KMS-11 (cell line): ENCODE results near the gene ALKBH5.

Experiments
- H2AFZ ChIP-seq: fragments of 200-600 bp; sonication (generic); 2 replicates; pipeline ENCODE4 v1.6.1; 2016; ENCODE audit warnings: antibody characterized with exemption, mixed run types, low read depth
- H3K27ac ChIP-seq: fragments of 200-600 bp; sonication (generic); 2 replicates; pipeline ENCODE4 v1.6.1; 2016; ENCODE audit warnings: mild to moderate bottlenecking, mixed run types
- H3K27me3 ChIP-seq: fragments of 200-600 bp; sonication (generic); 2 replicates; pipeline ENCODE4 v1.6.1; 2017; ENCODE audit warnings: mild to moderate bottlenecking, low read depth, mixed run types, moderate library complexity; ENCODE audit not compliant: insufficient read depth
- H3K36me3 ChIP-seq: fragments of 200-600 bp; sonication (generic); 2 replicates; pipeline ENCODE4 v1.6.1; 2017; ENCODE audit warnings: mild to moderate bottlenecking, mixed run types; ENCODE audit not compliant: insufficient read depth
- H3K4me1 ChIP-seq: fragments of 200-600 bp; sonication (generic); 2 replicates; pipeline ENCODE4 v1.6.1; 2016; ENCODE audit warnings: mild to moderate bottlenecking, low read depth, mixed run types; ENCODE audit not compliant: poor library complexity, severe bottlenecking
- H3K4me2 ChIP-seq: fragments of 200-600 bp; sonication (generic); 2 replicates; pipeline ENCODE4 v1.7.0; 2016; ENCODE audit warnings: mild to moderate bottlenecking, mixed run types
- H3K4me3 ChIP-seq: fragments of 200-600 bp; sonication (generic); IDR thresholded peaks from 2 replicates; pipeline ENCODE4 v1.6.1; 2017; ENCODE audit warnings: low read depth, low read length, mixed read lengths; ENCODE audit not compliant: insufficient read depth
- H3K79me2 ChIP-seq: fragments of 200-600 bp; sonication (generic); 2 replicates; pipeline ENCODE4 v1.6.1; 2016; ENCODE audit warnings: low read depth, mixed run types; ENCODE audit not compliant: insufficient read depth
- H3K9ac ChIP-seq: fragments of 200-600 bp; sonication (generic); 2 replicates; pipeline ENCODE4 v1.6.1; 2016; ENCODE audit warnings: mild to moderate bottlenecking, mixed run types
- H4K20me1 ChIP-seq: fragments of 200-600 bp; sonication (generic); 2 replicates; pipeline ENCODE4 v1.6.1; 2016; ENCODE audit warnings: mild to moderate bottlenecking, mixed run types; ENCODE audit not compliant: insufficient read depth
- CTCF ChIP-seq: fragments of 200-600 bp; sonication (generic); conservative IDR thresholded peaks from 2 replicates; pipeline ENCODE4 v1.6.1; 2017; ENCODE audit warnings: low read depth, mild to moderate bottlenecking, antibody characterized with exemption, low read length, moderate library complexity, mixed read lengths

The ALKBH5 gene

GRCh38 chr17:18145811-18146210 is 37.8 kb upstream of the ALKBH5 start:
- Histone ChIP-seq H3K4me2 (no peak overlapping the region), H3K36me3 (no peaks in the 10 kb centered on the region), H3K4me3 (no peak overlapping the region), H3K27ac (no peak overlapping the region), H3K4me1 (no peaks in the 10 kb centered on the region), H2AFZ (no peak overlapping the region), H3K79me2 (no peaks in the 10 kb centered on the region), H3K27me3 (no peaks in the 10 kb centered on the region), H3K9ac (no peak overlapping the region), H4K20me1 (no peaks in the 10 kb centered on the region)
- TF ChIP-seq CTCF, result no peak

GRCh38 chr17:18146259-18146658 is 37.4 kb upstream of the ALKBH5 start:
- TF ChIP-seq CTCF, result no peak
- Histone ChIP-seq H2AFZ (no peak overlapping the region), H4K20me1 (no peaks in the 10 kb centered on the region), H3K79me2 (no peaks in the 10 kb centered on the region), H3K9ac (no peak overlapping the region), H3K36me3 (no peaks in the 10 kb centered on the region), H3K27ac (no peak overlapping the region), H3K4me1 (no peaks in the 10 kb centered on the region), H3K27me3 (no peaks in the 10 kb centered on the region), H3K4me2 (no peak overlapping the region), H3K4me3 (no peak overlapping the region)

GRCh38 chr17:18146980-18147379 is 36.6 kb upstream of the ALKBH5 start:
- no peak overlapping the region for H3K27ac ChIP-seq

DNA sequence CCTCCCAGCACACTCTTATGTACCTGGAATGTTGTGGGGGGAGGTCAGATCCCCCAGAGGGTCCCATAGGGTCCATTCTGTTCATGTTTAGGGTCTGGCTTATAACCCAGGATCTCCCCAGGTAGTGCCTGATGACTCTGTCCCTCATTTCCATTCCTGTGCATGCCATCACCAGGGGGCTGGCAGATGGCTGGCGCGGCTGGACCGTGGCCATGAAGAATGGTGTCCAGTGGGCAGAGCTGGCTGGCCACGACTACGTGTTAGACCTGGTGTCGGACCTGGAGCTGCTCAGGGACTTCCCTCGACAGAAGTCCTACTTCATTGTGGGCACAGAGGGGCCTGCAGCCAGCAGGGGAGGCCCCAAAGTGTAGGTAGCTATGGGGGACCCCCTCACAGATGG is 35.0 kb upstream of the ALKBH5 start:
- Histone ChIP-seq H3K4me1 (peaks cover 4% of the 10 kb centered on the region), H4K20me1 (no peaks in the 10 kb centered on the region), H3K4me2 (no peak overlapping the region), H3K4me3 (no peak overlapping the region), H3K27me3 (no peaks in the 10 kb centered on the region), H2AFZ (no peak overlapping the region), H3K27ac (no peak overlapping the region), H3K36me3 (no peaks in the 10 kb centered on the region), H3K79me2 (no peaks in the 10 kb centered on the region), H3K9ac (no peak overlapping the region)
- TF ChIP-seq CTCF, result no peak

More at GRCh38 chr17:18146980-18147379, 36.6 kb upstream of the ALKBH5 start:
- no peaks in the 10 kb centered on the region for H3K79me2 ChIP-seq
- H3K4me2 ChIP-seq, result no peak overlapping the region
- no peak overlapping the region for H2AFZ ChIP-seq
- no peaks in the 10 kb centered on the region for H3K4me1 ChIP-seq
- no peaks in the 10 kb centered on the region for H3K36me3 ChIP-seq
- H4K20me1 ChIP-seq, result no peaks in the 10 kb centered on the region
- H3K9ac ChIP-seq, result no peak overlapping the region
- no peaks in the 10 kb centered on the region for H3K27me3 ChIP-seq
- no peak overlapping the region for H3K4me3 ChIP-seq
- no peak for TF ChIP-seq CTCF
